HTR-8/SVneo (cell line): ENCODE data around the gene MYOZ3.

Experiments
- DNase-seq: peaks from one replicate; pipeline ENCODE4 v3.0.0; 2011; ENCODE audit warnings: low spot score, mixed read lengths; ENCODE audit not compliant: insufficient read length
- FAIRE-seq: peaks from 2 replicates; lab custom pipeline; 2011; peaks lifted over from hg19 to GRCh38; lab: Jason Lieb, UNC

The MYOZ3 gene

DNA sequence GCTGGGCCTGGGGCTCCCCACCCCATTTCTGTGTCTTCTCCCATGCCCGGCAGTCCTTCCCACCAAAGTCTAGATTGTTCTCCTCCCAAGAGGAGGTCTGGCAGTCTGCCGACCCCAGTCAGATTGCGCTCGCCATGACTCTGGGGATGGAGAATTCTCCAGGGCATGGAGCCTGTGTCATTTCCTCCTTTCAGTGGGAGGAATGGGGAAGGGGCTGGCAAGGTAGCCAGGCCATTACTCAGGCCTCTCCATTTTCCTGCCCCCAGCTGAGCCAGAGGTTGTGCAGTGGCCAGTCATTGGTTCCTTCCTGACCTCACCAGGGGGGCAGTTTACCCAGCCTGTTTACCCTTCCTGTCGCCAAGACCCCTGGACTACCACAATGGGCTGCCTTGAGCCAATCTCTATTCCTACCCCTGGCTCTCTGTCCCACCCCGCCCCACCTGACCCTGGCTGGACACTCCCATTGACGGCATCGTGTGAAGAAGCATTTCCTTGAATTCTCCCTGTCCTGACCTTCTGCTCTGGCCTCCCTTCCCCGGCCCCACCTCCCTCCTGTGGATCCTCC lies 20.0 kb upstream of the MYOZ3 start:
- DNase-seq (peak; percentile 51), FAIRE-seq (no peak)

DNA sequence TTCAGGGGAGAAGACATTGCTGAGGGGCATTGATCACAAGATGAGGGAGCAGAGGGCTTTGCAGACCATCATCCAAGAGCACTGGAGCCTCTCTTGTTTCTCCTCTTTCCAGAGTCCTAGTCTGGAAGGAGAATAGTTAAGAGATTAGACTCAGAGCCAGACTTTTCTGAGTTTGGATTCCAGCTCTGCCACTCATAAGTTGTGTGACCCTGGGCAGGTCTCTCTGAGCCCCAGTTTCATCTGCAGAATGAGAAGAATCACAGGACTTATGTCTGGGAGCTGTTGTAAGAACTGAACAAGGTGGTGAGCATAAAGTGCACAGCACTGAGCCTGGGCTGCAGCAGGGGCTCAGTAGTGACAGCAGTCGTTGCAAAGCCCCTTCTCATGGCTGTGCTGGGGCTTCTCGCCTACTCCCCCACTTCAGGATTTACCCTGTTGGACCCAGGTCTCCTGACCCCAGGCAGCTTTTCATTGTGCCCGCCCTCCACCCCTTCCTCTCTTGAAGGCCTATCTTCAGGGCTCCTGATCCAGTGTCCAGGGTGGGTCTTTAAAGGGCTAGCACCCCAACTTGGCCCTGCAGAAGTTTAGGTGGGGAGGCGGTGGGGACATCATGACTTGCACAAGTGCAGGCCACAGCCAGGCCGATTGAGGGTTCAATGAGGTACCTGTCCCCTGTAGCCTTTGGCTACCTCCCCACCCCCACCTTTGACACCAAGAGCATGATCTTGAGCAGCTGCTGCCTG lies 19.1 kb upstream of the MYOZ3 start:
- no peak for FAIRE-seq
- no peak for DNase-seq

DNA sequence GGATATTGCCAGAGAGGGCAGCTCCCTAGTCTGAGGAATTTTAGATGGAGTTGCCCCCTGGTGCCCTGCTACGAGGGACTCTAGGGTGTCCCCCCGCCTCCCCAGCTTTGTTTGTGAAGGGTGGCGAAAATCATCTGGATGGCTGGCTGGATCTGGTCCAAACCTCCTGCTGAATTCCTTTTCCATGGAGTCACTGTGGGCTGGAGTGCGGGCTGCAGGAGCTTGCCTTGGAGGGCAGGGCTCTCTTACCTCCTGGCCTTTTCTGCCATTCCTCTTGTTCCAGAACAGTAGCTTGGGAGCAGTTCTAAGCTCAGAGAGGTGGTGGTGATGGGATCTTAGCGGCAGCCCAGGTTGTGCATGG lies 18.5 kb upstream of the MYOZ3 start:
- FAIRE-seq, result peak; percentile 90
- DNase-seq, result peak; percentile 85

DNA sequence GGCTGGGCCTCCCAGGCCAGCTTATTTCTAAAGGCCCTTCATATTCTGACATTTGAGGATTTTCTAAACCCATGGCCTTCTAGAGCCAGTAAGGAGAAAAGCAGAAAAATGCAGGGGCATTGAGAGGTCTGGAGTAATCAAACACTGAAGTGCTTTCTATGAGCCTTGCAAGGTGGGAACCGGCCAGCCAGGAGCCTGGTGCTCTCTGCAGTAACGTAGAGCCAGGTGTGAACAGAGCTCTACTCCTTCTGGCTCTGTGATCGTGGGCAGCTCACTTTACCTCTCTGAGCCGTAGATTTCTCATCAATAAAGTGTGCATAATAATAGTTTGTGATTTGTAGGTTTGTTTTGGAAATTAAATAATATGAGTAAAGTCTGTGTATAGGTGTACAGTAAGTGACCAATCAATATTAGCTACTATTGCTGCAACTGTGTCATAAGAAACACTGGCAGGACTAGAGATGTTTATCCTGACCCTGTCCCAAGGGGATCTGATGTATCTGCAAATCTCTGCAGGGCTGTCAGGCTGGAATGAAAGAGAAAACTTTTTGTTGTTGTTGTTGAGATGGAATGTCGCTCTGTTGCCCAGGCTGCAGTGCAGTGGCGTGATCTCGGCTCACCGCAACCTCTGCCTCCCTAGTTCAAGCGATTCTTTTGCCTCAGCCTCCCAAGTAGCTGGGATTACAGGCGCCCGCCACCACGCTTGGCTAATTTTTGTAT lies 17.9 kb upstream of the MYOZ3 start:
- DNase-seq (no peak), FAIRE-seq (no peak)

DNA sequence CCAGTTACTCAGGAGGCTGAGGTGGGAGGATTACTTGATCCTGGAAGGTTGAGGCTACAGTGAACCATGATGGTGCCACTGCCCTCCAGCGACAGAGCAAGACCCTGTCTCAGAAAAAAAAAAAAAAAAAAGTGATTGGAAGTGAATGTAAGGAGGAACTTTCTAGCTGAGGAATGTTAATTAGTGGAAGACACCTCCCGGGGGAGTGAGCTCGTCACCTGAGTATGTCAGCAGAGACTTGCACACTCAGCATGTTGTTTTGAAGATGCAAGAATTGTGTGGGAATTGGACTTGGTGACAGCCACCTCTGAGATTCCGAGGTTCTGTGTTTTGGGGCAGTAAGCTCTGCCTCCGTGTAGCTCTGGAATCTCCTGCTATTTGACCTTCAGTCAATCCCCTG lies 17.0 kb upstream of the MYOZ3 start:
- DNase-seq (no peak), FAIRE-seq (no peak)

DNA sequence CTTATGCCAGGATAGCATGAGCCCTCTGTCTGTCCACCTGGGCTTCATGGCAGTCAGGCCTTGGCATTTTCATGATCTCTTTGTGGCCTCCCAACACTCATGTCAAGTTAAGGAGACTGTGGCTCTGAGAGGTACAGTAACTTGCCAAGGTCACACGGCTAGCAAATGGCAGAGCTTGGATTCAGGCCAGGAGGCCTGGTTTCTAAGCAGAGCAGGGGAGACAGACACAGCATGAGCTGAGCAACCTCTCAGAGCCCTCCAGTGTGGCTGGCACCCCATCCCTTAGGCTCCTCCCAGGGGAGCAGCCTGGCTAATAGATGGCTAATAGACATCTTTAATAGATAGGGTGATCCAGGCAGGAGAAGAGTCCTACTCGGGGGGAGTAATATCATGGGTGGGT lies 16.5 kb upstream of the MYOZ3 start:
- DNase-seq (no peak), FAIRE-seq (no peak)

DNA sequence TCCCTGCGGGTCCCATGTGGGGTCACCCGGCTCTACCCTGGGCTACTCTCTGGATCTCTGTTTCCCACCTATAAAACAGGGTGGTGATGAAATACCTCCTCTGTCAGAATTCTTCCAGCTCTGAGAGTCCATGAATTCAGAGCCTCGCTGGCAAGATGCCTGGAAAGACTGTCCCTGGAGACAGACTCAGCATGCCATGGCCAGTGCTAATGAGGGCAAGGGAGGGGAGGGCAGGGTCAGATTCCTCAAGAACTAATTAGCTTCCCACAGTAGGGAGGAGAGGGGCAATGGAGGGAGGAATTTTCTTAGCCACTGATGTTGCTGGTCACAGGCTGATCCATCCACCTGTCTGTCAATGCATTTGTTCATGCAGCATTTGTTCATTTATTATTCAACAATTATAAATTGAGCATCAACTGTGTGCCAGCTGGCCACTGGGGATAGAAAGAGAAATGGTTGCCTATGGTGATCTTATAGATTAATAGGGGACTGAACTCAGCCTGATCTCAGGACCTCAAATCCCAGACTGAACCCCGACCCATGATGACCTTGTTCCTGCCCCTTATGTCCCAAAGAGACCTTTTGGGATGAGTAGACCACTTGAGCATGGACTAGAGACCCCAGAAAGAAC lies 15.9 kb upstream of the MYOZ3 start:
- peak; percentile 74 for DNase-seq
- FAIRE-seq, result peak; percentile 68

DNA sequence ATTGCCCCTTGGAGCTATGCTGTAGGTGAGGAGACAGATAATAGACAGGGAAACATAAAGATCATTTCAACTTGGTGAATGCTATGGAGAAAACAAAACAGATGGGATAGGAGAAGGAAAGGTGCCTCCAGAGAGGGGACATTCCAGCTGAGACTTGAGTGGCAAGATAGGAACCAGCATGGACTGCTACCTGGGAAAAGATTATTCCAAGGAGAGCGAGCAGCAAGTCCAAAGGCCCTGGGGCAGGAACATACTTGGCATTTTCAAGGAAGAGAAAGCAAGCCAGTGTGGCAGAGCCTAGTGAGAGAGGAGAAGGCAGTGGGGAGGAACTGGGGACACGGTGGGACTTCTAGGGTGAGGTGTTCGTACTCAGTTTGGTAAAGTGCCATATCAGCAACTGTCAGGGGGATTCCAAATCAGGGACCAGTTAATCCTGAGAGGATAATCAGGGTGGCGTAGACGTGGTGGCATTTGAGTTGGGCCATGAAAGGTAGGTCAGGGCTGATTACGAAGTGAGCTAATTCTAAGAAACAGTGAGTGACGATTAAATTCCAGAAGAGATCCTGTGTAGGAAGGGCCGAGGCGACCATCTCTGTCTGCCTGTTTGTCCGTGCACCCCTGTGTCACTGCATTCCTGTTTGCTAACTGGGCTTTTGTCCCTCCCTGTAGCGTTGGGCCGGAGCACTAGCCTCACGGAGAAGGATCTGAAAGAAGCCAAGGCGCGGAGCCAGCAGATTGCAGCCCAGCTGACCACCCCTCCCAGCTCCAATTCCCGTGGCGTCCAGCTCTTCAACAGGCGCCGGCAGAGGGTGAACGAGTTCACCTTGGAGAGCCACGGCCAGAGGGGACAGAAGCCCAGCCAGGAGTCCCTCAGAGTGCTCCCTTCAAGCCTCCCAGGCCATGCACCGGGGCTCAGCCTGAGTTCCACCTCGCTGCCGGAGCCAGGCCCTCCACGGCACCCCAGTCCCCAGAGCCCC lies 13.5 kb upstream of the MYOZ3 start:
- DNase-seq (no peak), FAIRE-seq (no peak)

DNA sequence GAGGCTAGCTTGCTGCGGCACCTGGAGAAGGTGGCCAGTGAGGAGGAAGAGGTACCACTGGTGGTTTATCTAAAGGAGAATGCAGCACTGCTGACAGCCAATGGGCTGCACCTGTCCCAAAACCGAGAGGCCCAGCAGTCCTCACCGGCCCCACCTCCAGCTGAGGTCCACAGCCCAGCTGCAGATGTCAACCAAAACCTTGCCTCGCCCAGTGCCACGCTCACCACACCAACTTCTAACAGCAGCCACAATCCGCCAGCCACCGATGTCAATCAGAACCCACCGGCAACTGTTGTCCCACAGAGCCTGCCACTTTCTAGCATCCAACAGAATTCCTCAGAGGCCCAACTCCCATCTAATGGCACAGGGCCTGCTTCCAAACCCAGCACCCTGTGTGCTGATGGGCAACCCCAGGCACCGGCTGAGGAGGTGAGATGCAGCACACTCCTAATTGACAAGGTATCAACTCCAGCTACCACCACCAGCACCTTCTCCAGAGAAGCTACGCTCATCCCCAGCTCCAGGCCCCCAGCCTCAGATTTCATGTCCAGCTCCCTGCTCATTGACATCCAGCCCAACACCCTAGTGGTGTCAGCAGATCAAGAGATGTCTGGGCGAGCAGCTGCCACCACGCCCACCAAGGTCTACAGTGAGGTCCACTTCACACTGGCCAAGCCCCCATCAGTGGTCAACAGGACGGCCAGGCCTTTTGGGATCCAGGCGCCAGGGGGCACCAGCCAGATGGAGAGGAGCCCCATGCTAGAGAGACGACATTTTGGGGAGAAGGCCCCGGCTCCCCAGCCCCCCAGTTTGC lies 12.6 kb upstream of the MYOZ3 start:
- FAIRE-seq, result no peak
- no peak for DNase-seq

DNA sequence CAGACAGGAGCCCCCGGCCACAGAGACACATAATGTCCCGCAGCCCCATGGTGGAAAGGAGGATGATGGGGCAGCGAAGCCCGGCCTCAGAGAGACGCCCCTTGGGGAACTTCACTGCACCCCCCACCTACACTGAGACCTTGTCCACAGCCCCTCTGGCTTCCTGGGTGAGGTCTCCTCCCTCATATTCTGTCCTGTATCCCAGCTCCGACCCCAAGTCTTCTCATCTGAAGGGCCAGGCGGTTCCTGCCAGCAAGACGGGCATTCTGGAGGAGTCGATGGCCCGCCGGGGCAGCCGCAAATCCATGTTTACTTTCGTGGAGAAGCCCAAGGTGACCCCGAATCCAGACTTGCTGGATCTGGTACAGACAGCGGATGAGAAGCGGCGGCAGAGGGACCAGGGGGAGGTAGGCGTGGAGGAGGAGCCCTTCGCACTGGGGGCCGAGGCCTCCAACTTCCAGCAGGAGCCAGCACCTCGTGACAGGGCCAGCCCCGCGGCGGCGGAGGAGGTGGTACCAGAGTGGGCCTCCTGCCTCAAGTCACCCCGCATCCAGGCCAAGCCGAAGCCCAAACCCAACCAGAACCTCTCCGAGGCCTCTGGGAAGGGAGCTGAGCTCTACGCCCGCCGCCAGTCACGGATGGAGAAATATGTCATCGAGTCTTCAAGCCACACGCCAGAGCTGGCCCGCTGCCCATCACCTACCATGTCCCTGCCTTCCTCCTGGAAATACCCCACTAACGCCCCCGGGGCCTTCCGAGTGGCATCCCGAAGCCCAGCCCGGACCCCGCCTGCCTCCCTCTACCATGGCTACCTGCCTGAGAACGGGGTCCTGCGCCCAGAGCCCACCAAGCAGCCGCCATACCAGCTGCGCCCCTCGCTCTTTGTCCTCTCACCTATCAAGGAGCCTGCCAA lies 11.7 kb upstream of the MYOZ3 start:
- no peak for DNase-seq
- no peak for FAIRE-seq

DNA sequence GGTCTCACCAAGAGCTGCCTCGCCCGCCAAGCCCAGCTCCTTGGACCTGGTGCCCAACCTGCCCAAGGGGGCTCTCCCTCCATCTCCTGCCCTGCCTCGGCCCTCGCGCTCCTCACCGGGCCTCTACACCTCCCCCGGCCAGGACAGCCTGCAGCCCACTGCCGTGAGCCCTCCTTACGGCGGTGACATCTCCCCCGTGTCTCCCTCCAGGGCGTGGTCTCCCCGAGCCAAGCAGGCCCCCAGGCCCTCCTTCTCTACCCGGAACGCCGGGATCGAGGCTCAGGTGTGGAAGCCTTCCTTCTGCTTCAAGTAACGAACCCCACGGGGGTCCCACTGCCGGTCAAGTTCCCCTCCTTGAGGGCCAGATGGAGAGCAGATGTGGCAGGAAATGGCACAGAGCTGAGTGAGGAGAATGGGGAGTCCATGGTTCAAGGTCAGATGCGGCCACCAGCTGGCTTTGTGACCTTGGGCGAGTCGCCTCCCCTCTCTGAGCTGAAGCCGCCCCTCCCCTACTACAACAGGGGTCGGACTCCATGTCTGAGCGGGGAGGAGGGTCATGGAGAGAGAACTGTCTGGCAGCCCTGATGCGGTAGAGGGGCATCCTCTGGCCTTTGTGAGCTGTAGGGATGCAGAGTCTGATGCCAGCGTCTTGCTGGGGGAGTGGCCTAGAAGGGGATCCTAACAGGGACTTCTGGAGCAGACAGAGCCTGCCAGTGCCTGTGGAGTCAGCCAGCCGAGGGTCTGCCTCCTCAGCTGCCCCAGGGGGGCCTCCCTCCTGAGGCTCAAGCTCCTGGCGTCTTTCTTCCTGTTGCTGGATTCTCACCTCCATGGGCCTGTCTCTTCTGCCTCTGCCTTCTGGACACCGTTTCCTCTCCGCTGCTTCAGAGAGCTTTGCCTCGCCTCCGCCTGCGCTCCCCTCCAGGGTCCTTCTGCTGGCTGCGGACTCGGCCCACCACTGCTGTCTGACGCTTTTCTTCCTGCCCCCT lies 10.7 kb upstream of the MYOZ3 start:
- FAIRE-seq, result no peak

DNA sequence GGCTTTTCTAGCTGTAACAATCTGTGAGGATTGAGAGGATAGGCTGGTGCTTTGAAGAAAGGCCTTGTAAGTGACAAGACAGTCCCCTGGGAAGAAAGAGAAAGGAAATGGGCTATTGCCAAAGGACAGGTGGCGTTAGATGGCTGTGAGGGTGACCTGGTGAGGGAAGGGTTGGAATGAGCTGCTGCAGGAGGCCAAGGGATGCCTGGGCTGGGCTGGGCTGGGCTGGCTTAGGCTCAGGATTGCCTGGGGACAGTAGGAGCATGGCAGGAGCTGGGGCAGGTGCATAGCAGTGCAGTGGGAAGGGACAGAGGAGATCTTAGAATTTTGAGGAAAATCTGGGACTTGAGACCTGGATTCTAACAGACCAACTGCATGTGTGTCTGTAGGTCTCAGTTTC lies 9.7 kb upstream of the MYOZ3 start:
- no peak for DNase-seq
- no peak for FAIRE-seq

More for the DNA sequence above, 10.7 kb upstream of the MYOZ3 start:
- DNase-seq, result no peak

DNA sequence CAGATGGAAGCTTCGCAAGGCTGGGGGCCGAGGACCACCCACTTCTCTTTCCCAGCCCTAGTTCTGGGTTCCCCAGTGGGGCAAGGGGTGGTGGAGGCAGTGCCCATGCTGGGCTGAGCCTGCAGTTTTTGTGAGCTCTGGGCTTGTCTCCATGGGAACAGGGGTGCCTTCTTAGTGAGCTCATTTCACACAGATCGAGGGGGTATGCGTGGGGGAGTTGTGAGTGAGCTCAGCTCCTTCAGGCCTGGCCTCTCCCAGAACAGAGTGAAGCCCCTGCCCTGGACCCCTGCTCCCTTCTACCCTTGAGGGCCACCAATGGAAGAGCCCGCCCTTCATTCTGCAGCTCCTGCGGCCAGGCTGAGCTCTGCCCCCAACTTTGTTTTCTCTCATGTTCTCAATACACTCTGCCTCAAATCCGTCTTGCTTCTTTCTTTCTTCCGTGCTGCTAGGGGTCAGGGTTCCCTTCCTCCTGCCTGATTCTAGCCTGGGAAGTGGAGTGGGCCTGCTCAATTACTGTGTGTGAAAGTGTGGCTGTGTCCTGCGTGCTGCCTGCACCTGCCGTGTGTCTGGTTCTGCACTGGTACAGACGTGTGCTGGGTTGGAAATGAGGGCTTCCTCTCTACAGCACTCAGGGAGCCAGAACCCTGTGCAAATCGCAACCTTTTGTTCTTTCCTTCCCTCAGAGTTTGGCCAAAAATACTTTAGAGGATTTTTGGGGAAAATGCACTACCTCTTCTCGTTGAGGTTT lies 9.0 kb upstream of the MYOZ3 start:
- DNase-seq (no peak), FAIRE-seq (no peak)

DNA sequence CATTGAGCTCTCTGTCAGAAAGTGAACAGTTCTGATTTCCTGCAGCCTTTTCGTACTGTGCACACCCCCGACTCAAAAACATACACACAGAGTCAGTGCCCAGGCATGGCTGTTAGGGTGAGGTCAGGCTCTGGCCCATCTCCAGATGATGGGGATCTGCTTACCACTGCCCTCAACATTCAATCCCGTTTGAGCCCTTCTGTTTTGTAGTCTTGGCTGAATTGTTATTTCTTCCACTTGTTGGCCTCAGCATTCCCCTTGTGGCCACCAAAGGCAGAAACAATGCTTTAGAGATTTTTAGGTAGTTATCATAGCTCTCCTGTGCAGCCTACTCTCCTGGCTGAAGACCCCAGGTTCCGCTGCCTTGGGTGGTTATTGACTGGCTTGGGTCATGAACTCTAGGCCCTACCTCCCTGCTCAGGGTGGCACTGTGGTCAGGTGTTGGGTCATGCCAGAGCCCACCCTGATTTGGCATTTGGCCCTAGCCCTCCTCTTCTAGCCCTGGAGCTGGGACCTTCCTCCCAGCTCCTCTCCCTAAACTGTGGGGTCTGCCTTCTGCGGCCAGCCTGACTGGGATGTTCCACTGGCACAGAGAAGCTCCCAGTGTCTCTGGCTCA lies 7.8 kb upstream of the MYOZ3 start:
- DNase-seq (no peak), FAIRE-seq (peak; percentile 49)

DNA sequence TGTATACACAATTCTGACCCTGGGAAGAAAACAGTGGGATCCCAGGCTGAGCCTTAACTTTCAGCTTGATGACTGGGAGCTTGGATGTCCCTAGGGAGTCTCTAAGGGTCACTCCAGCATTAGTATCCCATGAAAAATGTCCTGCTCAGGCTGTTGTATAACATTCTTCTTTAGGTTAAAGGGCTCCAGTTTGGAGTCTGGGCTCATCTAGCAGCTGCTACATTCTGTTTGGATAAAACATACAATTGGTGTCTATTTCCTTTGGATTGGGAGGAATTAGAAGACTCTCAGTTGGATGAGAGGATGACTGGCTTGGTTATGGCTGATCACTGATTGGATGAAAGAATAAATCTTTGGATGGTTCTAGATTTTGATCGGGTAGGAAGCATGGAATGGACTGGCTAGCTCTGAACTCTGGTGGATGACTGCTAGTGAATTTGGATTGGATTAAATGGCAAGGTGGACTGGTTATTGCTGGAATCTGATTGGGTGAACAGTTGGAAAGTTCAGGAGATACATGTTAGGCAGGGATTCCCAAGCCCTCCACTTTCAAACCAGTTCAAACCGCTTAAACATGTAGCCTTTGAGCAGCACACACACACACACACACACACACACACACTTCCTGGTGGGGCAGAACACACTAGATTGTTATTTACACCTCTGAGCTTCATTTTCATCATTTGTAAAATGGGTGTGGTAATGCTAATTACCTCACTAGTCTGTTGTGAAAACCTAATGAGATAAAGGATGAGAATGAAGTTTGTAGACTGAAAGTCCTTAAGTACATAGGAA lies 7.1 kb upstream of the MYOZ3 start:
- DNase-seq (no peak), FAIRE-seq (peak; percentile 66)
